ENCODE results near the gene MTHFD2L.

Gene MTHFD2L

DNA sequence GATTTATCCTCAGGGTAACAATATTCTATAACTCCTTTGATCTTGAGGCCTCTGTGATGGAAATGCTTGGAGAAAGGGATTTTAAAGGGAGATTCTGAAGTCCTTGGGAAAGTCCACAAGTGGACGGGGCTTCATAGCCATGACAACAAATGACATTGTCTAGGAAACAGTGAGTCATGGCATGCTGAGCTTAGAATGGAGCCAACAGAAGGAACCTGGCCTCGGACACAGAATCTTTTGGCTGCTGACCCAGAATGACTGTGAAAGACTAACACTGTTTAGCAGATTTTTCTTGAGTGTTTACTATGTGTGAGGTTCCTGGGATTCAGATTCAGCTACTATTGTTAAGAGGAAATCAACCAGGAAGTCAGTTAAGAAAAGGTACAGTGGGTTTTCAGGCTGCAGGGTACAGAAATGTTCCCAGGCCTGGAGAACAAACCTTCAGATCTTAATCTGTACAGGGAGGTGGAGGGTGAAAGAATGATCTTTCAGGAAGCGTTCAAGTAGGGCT, 40.8 kb upstream of the MTHFD2L start:
- POLR2A ChIA-PET: no interaction called here
- TF ChIP-seq, protein P1, sequence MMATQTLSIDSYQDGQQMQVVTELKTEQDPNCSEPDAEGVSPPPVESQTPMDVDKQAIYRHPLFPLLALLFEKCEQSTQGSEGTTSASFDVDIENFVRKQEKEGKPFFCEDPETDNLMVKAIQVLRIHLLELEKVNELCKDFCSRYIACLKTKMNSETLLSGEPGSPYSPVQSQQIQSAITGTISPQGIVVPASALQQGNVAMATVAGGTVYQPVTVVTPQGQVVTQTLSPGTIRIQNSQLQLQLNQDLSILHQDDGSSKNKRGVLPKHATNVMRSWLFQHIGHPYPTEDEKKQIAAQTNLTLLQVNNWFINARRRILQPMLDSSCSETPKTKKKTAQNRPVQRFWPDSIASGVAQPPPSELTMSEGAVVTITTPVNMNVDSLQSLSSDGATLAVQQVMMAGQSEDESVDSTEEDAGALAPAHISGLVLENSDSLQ (IDR thresholded peaks at IDR 0.05): no peak
- no peak for TF ChIP-seq NFRKB (IDR thresholded peaks at IDR 0.05)
- no peak for TF ChIP-seq BHLHE40 (IDR thresholded peaks at IDR 0.05; ENCODE audit: borderline replicate concordance)
- TF ChIP-seq LEF1 (IDR thresholded peaks at IDR 0.05; ENCODE audit: borderline replicate concordance): no peak
- TF ChIP-seq L3MBTL2 (conservative IDR thresholded peaks at IDR 0.05): no peak
- no peak for TF ChIP-seq TARDBP (IDR thresholded peaks at IDR 0.05)
- TF ChIP-seq SP1 (IDR thresholded peaks at IDR 0.05): no peak
- no peak for TF ChIP-seq HDGF (IDR thresholded peaks at IDR 0.05; ENCODE audit: borderline replicate concordance)
- no peak for TF ChIP-seq CTBP1 (IDR thresholded peaks at IDR 0.05; ENCODE audit: borderline replicate concordance)
- TF ChIP-seq ELF4 (IDR thresholded peaks at IDR 0.05): no peak
- no peak for TF ChIP-seq FOXA1 (IDR thresholded peaks at IDR 0.05)
- no peak for TF ChIP-seq SUZ12 (IDR thresholded peaks at IDR 0.05)
- TF ChIP-seq FOXK2 (IDR thresholded peaks at IDR 0.05): no peak
- no peak for TF ChIP-seq ARNT (IDR thresholded peaks at IDR 0.05)
- TF ChIP-seq FOXM1 (IDR thresholded peaks at IDR 0.05; ENCODE audit: borderline replicate concordance): no peak
- DNase-seq (ENCODE audit: extremely low spot score): no peak
- CTCF ChIA-PET: interaction anchor here (0.6 to 1.1 kb wide), 3 partner anchors 18 to 1790 kb away, joined by 4 to 5 read pairs (median 4); partner anchors contain the start of gene CXCL2

DNA sequence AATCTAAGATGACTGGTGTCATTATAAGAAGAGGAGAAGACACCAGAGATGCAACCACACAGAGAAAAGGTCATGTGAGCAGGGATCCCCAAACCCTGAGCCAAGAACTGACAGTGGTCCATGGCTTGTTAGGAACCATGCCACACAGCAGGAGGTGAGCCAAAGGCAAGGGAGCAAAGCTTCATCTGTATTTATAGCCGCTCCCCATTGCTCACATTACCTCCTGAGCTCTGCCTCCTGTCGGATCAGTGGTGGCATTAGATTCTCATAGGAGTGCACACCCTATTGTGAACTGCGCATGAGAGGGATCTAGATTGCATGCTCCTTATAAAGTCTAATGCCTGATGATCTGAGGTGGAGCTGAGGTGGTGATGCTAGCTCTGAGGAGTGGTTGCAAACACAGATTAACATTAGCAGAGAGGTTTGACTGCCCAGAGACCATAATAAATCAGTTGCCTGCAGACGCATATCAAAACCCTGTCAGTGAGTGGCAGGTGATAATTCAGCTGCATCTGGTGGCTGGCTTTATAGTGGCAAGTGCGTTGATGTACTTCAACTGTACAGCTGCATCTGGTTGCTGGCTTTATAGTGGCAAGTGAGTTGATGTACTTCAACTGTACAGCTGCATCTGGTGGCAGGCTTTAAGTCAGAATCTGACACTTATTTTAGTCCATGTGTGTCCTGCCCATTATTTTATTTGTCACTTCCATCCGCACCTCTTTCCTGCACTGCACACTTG, 39.1 kb upstream of the MTHFD2L start:
- no peak for TF ChIP-seq FOXA1 (IDR thresholded peaks at IDR 0.05)
- no peak for TF ChIP-seq CTBP1 (IDR thresholded peaks at IDR 0.05; ENCODE audit: borderline replicate concordance)
- no peak for TF ChIP-seq ELF4 (IDR thresholded peaks at IDR 0.05)
- no peak for TF ChIP-seq ZNF384 (IDR thresholded peaks at IDR 0.05)
- no peak for TF ChIP-seq SUZ12 (IDR thresholded peaks at IDR 0.05)
- no peak for TF ChIP-seq ARNT (IDR thresholded peaks at IDR 0.05)
- TF ChIP-seq TARDBP (IDR thresholded peaks at IDR 0.05): no peak
- TF ChIP-seq SP1 (IDR thresholded peaks at IDR 0.05): no peak
- no peak for TF ChIP-seq FOXM1 (IDR thresholded peaks at IDR 0.05; ENCODE audit: borderline replicate concordance)
- TF ChIP-seq HDGF (IDR thresholded peaks at IDR 0.05; ENCODE audit: borderline replicate concordance): no peak
- no peak for TF ChIP-seq BHLHE40 (IDR thresholded peaks at IDR 0.05; ENCODE audit: borderline replicate concordance)
- TF ChIP-seq, protein P1 (IDR thresholded peaks at IDR 0.05): no peak
- TF ChIP-seq L3MBTL2 (conservative IDR thresholded peaks at IDR 0.05): no peak
- no peak for TF ChIP-seq LEF1 (IDR thresholded peaks at IDR 0.05; ENCODE audit: borderline replicate concordance)
- TF ChIP-seq FOXK2 (IDR thresholded peaks at IDR 0.05): no peak
- no peak for TF ChIP-seq NFRKB (IDR thresholded peaks at IDR 0.05)
- DNase-seq (ENCODE audit: extremely low spot score): no peak
- ChIA-PET POLR2A (no interaction called here), CTCF (interaction anchor here (0.6 kb wide), 1 partner anchor 806 kb away, joined by 3 read pairs; no protein-coding TSS in a partner anchor)

DNA sequence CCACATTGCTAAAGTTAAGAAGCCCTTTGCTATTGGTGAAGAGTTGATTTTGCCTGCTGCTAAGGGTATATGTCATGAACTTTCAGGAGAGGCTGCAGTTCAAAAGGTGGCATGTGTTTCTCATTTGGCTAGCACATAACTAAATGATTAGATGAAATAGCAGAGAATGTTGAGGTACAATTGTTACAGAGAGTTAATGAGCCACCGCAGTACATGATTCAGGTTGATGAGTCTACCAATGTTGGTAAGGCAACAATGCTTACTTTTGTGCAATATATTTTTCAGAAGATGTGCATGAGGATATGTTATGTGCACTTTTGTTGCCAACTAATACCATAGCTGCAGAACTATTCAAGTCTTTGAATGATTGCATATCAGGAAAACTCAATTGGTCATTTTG, 37.8 kb upstream of the MTHFD2L start:
- ChIA-PET POLR2A (no interaction called here), CTCF (no interaction called here)
- no peak for DNase-seq (ENCODE audit: extremely low spot score)
- TF ChIP-seq FOXK2 (IDR thresholded peaks at IDR 0.05) (no peak), L3MBTL2 (conservative IDR thresholded peaks at IDR 0.05) (no peak), HDGF (IDR thresholded peaks at IDR 0.05; ENCODE audit: borderline replicate concordance) (no peak), BHLHE40 (IDR thresholded peaks at IDR 0.05; ENCODE audit: borderline replicate concordance) (no peak), ZNF384 (IDR thresholded peaks at IDR 0.05) (no peak), TARDBP (IDR thresholded peaks at IDR 0.05) (no peak)

DNA sequence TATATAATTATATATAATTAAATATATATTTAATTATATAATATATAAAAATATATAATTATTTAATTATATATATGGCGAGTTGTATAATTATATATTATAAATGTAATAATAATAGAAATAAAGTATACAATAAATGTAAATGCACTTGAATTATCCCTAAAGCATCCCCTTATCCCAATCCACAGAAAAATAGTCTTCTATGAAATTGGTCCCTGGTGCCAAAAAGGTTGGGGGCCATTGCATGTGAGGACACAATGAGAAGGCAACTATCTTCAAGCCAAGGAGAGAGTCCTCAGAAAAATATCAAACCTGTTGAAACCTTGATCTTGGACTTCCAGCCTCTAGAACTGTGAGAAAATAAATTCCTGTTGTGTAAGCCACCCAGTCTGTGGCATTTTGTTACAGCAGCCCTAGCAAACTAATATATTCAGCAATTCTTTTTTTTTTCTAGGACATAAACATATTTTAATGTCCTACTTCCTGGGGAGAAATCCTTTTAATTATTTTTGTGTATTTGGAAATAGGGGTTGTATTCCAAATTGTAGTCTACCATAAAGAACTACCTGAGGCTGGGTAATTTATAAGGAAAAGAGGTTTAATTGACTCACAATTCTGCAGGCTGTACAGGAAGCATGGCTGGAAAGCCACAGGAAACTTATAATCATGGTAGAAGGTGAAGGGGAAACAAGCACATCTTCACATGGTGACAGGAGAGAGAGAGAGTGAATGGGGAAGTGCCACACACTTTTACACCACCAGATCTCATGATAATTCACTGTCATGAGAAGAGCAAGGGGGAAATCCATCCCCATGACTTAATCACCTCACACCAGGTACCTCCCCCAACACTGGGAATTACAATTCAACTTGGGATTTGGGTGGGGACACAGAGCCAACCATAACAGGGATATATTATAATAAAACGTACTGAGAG, 36.0 kb upstream of the MTHFD2L start:
- CTCF ChIA-PET: no interaction called here
- no peak for DNase-seq (ENCODE audit: extremely low spot score)
- TF ChIP-seq L3MBTL2 (conservative IDR thresholded peaks at IDR 0.05) (no peak), CTBP1 (IDR thresholded peaks at IDR 0.05; ENCODE audit: borderline replicate concordance) (no peak), NFRKB (IDR thresholded peaks at IDR 0.05) (no peak), FOXA1 (IDR thresholded peaks at IDR 0.05) (no peak), SUZ12 (IDR thresholded peaks at IDR 0.05) (no peak), TARDBP (IDR thresholded peaks at IDR 0.05) (no peak), LEF1 (IDR thresholded peaks at IDR 0.05; ENCODE audit: borderline replicate concordance) (no peak), FOXK2 (IDR thresholded peaks at IDR 0.05) (no peak), FOXM1 (IDR thresholded peaks at IDR 0.05; ENCODE audit: borderline replicate concordance) (no peak), ZNF384 (IDR thresholded peaks at IDR 0.05) (no peak), BHLHE40 (IDR thresholded peaks at IDR 0.05; ENCODE audit: borderline replicate concordance) (no peak), ARNT (IDR thresholded peaks at IDR 0.05) (no peak), SP1 (IDR thresholded peaks at IDR 0.05) (no peak), HDGF (IDR thresholded peaks at IDR 0.05; ENCODE audit: borderline replicate concordance) (no peak), ELF4 (IDR thresholded peaks at IDR 0.05) (no peak)
- TF ChIP-seq, protein P1 (IDR thresholded peaks at IDR 0.05): no peak
- POLR2A ChIA-PET: no interaction called here

- DNase-seq (ENCODE audit: extremely low spot score): peak; percentile 34
- ChIA-PET CTCF (no interaction called here), POLR2A (no interaction called here)
- TF ChIP-seq TARDBP (IDR thresholded peaks at IDR 0.05): no peak
- TF ChIP-seq CTBP1 (IDR thresholded peaks at IDR 0.05; ENCODE audit: borderline replicate concordance): no peak
- TF ChIP-seq BHLHE40 (IDR thresholded peaks at IDR 0.05; ENCODE audit: borderline replicate concordance): no peak
- TF ChIP-seq, protein P1 (IDR thresholded peaks at IDR 0.05): no peak
- TF ChIP-seq L3MBTL2 (conservative IDR thresholded peaks at IDR 0.05): no peak
- TF ChIP-seq ELF4 (IDR thresholded peaks at IDR 0.05): no peak
- TF ChIP-seq SUZ12 (IDR thresholded peaks at IDR 0.05): no peak
- no peak for TF ChIP-seq SP1 (IDR thresholded peaks at IDR 0.05)
- no peak for TF ChIP-seq NFRKB (IDR thresholded peaks at IDR 0.05)
- no peak for TF ChIP-seq FOXA1 (IDR thresholded peaks at IDR 0.05)
These were observed 34.7 kb upstream of the MTHFD2L start for GRCh38 chr4:74123065-74123728.

Measured in HEK293T (cell line).